Measurements from ENCODE around the gene PHACTR1. TPM values are rescaled to one million over a fixed set of nuclear protein-coding genes. Genes with fewer than 3 reads are reported as not detected.

Gene PHACTR1
- total RNA-seq, 2 donors from 2014 or later = 1.3 to 4.3 TPM

DNA sequence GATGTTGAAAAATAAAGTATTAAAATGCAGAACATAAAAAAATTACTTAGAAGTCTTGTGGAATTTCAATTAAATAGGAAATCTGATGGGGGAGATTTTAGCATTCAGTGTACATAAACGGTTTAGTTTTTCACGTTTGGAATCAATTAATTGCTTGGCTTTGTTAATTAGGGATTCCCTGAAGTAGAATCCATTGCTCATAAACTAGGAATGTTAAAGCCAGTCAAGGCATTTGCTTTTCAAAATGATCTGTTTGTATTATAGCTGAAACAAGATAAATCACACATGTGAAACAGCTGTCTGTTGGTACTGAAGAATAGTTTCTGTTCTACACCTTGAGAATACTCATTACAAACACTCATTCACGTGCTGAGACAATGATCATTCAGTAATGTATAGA is 313.8 kb downstream of the PHACTR1 start:
- no peaks in the 10 kb centered on the region for H3K27me3 ChIP-seq (replicated peaks; ENCODE audit: insufficient read depth)
- H3K4me3 ChIP-seq = no peak overlapping the region
- TF ChIP-seq POLR2A (IDR thresholded peaks at IDR 0.05) (no peak), POLR2AphosphoS5 (IDR thresholded peaks at IDR 0.05) (no peak)
- TF ChIP-seq, protein P1, sequence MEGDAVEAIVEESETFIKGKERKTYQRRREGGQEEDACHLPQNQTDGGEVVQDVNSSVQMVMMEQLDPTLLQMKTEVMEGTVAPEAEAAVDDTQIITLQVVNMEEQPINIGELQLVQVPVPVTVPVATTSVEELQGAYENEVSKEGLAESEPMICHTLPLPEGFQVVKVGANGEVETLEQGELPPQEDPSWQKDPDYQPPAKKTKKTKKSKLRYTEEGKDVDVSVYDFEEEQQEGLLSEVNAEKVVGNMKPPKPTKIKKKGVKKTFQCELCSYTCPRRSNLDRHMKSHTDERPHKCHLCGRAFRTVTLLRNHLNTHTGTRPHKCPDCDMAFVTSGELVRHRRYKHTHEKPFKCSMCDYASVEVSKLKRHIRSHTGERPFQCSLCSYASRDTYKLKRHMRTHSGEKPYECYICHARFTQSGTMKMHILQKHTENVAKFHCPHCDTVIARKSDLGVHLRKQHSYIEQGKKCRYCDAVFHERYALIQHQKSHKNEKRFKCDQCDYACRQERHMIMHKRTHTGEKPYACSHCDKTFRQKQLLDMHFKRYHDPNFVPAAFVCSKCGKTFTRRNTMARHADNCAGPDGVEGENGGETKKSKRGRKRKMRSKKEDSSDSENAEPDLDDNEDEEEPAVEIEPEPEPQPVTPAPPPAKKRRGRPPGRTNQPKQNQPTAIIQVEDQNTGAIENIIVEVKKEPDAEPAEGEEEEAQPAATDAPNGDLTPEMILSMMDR (IDR thresholded peaks at IDR 0.05) = no peak
- WGBS = 49% methylated on average over 3 of the region's 3 CpGs
- H3K4me1 ChIP-seq (replicated peaks) = no peaks in the 10 kb centered on the region
- no peaks in the 10 kb centered on the region for H3K9me3 ChIP-seq
- intact Hi-C loops (cut with DNase I) = no loop called here
- no peak overlapping the region for H3K27ac ChIP-seq
- no peaks in the 10 kb centered on the region for H3K36me3 ChIP-seq
- no peak for DNase-seq (ENCODE audit: low spot score)

DNA sequence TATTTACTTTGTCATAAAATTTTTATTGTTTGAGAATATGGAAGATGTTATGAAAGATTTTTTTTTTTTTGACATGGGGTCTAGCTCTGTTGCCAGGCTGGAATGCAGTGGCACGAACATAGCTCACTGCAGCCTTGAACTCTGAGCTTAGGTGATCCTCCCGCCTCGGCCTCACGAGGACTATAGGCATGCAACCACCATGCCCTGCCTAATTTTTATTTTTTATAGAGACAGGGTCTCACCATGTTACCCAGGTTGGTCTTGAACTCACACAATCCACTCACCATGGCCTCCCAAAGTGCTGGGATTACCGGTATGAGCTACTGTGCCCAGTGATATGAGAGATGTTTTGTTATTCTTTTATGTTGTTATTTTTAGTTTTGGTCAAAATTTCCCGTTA is 316.0 kb downstream of the PHACTR1 start:
- Histone ChIP-seq H3K36me3 (no peaks in the 10 kb centered on the region), H3K27me3 (replicated peaks; ENCODE audit: insufficient read depth) (no peaks in the 10 kb centered on the region), H3K4me3 (no peak overlapping the region), H3K4me1 (replicated peaks) (no peaks in the 10 kb centered on the region), H3K9me3 (no peaks in the 10 kb centered on the region), H3K27ac (no peak overlapping the region)
- TF ChIP-seq POLR2AphosphoS5 (IDR thresholded peaks at IDR 0.05) = no peak
- TF ChIP-seq POLR2A (IDR thresholded peaks at IDR 0.05) = no peak
- TF ChIP-seq, protein P1 (IDR thresholded peaks at IDR 0.05) = no peak
- 88% methylated on average over 6 of the region's 6 CpGs for WGBS
- no peak for DNase-seq (ENCODE audit: low spot score)
- intact Hi-C loops (cut with DNase I) = no loop called here

DNA sequence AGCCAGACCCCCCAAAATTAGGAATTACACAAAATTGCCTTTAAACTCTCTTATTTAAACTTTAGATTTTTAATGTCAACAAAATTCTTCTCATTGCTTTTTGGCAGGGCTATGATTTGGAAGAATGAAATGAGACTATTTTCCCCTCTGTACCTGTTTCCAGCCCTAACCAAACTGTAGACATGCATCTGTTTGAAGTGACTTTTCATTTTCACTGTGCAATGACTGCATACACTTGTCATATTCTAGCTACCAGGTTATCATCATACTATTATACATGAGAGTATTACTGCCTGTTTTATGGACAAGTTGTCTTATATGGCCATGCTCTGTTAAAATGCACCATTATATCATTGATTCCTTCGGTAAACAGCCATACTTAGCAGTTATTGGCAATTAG is 316.6 kb downstream of the PHACTR1 start:
- Histone ChIP-seq H3K4me3 (no peak overlapping the region), H3K9me3 (no peaks in the 10 kb centered on the region), H3K27me3 (replicated peaks; ENCODE audit: insufficient read depth) (no peaks in the 10 kb centered on the region), H3K27ac (no peak overlapping the region), H3K36me3 (no peaks in the 10 kb centered on the region), H3K4me1 (replicated peaks) (no peaks in the 10 kb centered on the region)
- TF ChIP-seq, protein P1 (IDR thresholded peaks at IDR 0.05) = no peak
- TF ChIP-seq POLR2A (IDR thresholded peaks at IDR 0.05) = no peak
- no peak for TF ChIP-seq POLR2AphosphoS5 (IDR thresholded peaks at IDR 0.05)
- DNase-seq (ENCODE audit: low spot score) = no peak
- WGBS = 86% methylated on average over 1 of the region's 1 CpG
- intact Hi-C loops (cut with DNase I) = no loop called here

DNA sequence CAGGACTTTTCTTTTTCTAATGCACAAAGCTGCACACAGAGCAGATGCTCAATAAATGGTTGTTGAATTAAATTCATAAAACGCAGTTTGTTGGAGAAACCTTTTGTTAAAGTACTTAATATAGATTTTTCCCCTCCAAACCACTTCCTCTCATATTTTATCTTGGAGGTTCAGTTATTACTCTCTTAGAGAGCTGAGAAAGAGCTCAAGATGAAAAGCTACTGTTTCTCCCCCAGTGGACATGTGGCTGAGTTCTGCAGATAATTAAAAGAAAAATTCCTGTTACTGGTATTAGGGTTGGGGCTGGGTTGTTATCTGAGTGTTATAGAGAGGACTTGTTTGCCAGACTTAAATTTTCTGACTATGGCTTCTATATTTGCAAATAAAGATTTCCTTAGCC is 317.7 kb downstream of the PHACTR1 start:
- H3K9me3 ChIP-seq = no peaks in the 10 kb centered on the region
- no peak for TF ChIP-seq POLR2A (IDR thresholded peaks at IDR 0.05)
- TF ChIP-seq POLR2AphosphoS5 (IDR thresholded peaks at IDR 0.05) = no peak
- no peaks in the 10 kb centered on the region for H3K36me3 ChIP-seq
- 69% methylated on average over 1 of the region's 1 CpG for WGBS
- H3K4me3 ChIP-seq = no peak overlapping the region
- H3K4me1 ChIP-seq (replicated peaks) = no peaks in the 10 kb centered on the region
- H3K27ac ChIP-seq = no peak overlapping the region
- intact Hi-C loops (cut with DNase I) = no loop called here
- DNase-seq (ENCODE audit: low spot score) = no peak
- H3K27me3 ChIP-seq (replicated peaks; ENCODE audit: insufficient read depth) = no peaks in the 10 kb centered on the region

DNA sequence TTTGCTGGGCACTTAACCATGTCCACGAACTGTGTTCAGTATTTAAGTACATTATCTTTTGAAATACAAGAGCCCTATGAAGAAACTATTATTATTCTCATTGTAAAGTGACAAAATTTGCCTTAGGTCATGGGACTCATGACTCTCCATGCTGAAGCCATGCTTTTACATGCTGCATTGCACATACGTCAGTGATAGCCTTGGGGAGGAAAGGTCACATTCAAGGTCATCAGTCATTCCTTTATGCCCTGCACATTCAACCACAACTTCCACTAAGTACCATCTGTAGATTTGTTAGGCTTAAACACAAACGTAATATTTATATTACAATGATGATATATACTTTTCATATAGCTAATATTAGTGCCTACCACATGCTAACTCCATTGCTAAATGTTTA is 319.0 kb downstream of the PHACTR1 start:
- WGBS = 84% methylated on average over 3 of the region's 3 CpGs
- no peak for DNase-seq (ENCODE audit: low spot score)
- H3K27me3 ChIP-seq (replicated peaks; ENCODE audit: insufficient read depth) = no peaks in the 10 kb centered on the region
- intact Hi-C loops (cut with DNase I) = no loop called here
- no peak overlapping the region for H3K27ac ChIP-seq
- TF ChIP-seq, protein P1 (IDR thresholded peaks at IDR 0.05) = no peak
- TF ChIP-seq POLR2A (IDR thresholded peaks at IDR 0.05) (no peak), POLR2AphosphoS5 (IDR thresholded peaks at IDR 0.05) (no peak)
- H3K36me3 ChIP-seq = no peaks in the 10 kb centered on the region
- H3K4me1 ChIP-seq (replicated peaks) = no peaks in the 10 kb centered on the region
- H3K4me3 ChIP-seq = no peak overlapping the region
- no peaks in the 10 kb centered on the region for H3K9me3 ChIP-seq

All from prostate gland (tissue), 2 donors.